Parathyroid adenoma (tissue), 2 donors: ENCODE results near the gene WNT5A.

Experiments used
- H2AFZ ChIP-seq: fragments of 300-600 bp; sonication (generic); one replicate; pipeline ENCODE4 v1.7.0; 2017; ENCODE audit warnings: antibody characterized with exemption, mild to moderate bottlenecking
- H3K27ac ChIP-seq: fragments of 300-600 bp; sonication (generic); one replicate; pipeline ENCODE4 v1.7.0; 2017
- H3K27me3 ChIP-seq: fragments of 300-600 bp; sonication (generic); one replicate; pipeline ENCODE4 v1.7.0; 2017; ENCODE audit warnings: low read length; ENCODE audit not compliant: control insufficient read depth, insufficient read depth
- H3K36me3 ChIP-seq: fragments of 300-600 bp; sonication (generic); one replicate; pipeline ENCODE4 v1.7.0; 2017; ENCODE audit warnings: low read length; ENCODE audit not compliant: control insufficient read depth, insufficient read depth
- H3K4me1 ChIP-seq: fragments of 300-600 bp; sonication (generic); one replicate; pipeline ENCODE4 v1.7.0; 2017; ENCODE audit warnings: control low read depth
- H3K4me2 ChIP-seq: fragments of 300-600 bp; sonication (generic); one replicate; pipeline ENCODE4 v1.7.0; 2017; ENCODE audit warnings: low read length
- H3K4me3 ChIP-seq: fragments of 300-600 bp; sonication (generic); one replicate; pipeline ENCODE4 v1.7.0; 2017; ENCODE audit warnings: low read depth, low read length
- H3K79me2 ChIP-seq: fragments of 300-600 bp; sonication (generic); one replicate; pipeline ENCODE4 v1.7.0; 2017; ENCODE audit warnings: control low read depth
- H3K9ac ChIP-seq: fragments of 300-600 bp; sonication (generic); one replicate; pipeline ENCODE4 v1.7.0; 2017; ENCODE audit warnings: mild to moderate bottlenecking
- H3K9me3 ChIP-seq: fragments of 300-600 bp; sonication (generic); one replicate; pipeline ENCODE4 v1.7.0; 2017; ENCODE audit warnings: low read length; ENCODE audit not compliant: control insufficient read depth
- TF ChIP-seq, protein P1 (sequence below): fragments of 300-600 bp; sonication (generic); IDR thresholded peaks from one replicate; pipeline ENCODE4 v1.7.0; 2017; ENCODE audit warnings: antibody characterized with exemption, mild to moderate bottlenecking
- donor health status: primary hyperparathyroidism.

Gene WNT5A

GRCh38 chr3:55516392-55517030 is 29.4 kb upstream of the WNT5A start:
- H3K4me2 ChIP-seq = no peak overlapping the region
- no peak overlapping the region for H3K27ac ChIP-seq
- no peaks in the 10 kb centered on the region for H3K36me3 ChIP-seq
- no peaks in the 10 kb centered on the region for H3K79me2 ChIP-seq
- H3K9me3 ChIP-seq = no peaks in the 10 kb centered on the region
- H3K27me3 ChIP-seq = no peaks in the 10 kb centered on the region
- H3K4me1 ChIP-seq = no peaks in the 10 kb centered on the region
- TF ChIP-seq, protein P1, sequence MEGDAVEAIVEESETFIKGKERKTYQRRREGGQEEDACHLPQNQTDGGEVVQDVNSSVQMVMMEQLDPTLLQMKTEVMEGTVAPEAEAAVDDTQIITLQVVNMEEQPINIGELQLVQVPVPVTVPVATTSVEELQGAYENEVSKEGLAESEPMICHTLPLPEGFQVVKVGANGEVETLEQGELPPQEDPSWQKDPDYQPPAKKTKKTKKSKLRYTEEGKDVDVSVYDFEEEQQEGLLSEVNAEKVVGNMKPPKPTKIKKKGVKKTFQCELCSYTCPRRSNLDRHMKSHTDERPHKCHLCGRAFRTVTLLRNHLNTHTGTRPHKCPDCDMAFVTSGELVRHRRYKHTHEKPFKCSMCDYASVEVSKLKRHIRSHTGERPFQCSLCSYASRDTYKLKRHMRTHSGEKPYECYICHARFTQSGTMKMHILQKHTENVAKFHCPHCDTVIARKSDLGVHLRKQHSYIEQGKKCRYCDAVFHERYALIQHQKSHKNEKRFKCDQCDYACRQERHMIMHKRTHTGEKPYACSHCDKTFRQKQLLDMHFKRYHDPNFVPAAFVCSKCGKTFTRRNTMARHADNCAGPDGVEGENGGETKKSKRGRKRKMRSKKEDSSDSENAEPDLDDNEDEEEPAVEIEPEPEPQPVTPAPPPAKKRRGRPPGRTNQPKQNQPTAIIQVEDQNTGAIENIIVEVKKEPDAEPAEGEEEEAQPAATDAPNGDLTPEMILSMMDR = no peak
- H2AFZ ChIP-seq = no peak overlapping the region
- H3K9ac ChIP-seq = no peak overlapping the region
- H3K4me3 ChIP-seq = no peak overlapping the region

DNA sequence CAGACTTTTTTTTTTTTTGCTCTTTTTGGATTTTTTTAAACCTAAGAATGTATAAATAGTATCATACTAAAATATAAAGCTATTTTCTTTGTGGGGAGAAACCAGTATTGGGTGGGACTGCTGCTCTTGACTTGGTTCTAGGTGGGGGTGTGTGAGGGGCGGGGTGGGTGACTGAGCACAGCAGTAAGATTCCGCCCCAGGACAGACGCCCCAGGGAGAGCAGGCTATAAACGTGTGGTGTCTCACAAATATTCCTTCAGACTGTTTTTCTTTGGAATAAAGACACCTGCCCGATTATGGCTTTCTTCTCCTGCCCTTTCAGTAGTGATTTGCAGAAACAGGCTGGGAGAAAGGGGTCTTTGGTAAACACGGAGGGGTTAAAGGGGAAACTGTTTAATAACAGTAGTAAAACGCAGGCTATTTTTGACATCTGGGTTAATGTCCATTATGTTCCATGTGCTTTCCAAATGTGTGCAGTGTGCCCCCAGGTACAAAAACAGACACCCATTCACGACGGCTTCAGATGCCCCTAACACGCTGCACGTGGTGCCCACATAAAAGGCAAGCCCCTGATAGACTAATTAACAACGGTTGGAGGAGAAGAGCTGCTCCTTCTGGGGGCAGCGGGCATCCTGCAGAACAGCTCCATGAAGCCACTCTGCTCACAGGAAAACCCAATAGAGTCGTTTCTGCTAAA is 28.6 kb upstream of the WNT5A start:
- Histone ChIP-seq H3K4me2 (no peak overlapping the region), H3K79me2 (no peaks in the 10 kb centered on the region), H3K4me1 (no peaks in the 10 kb centered on the region), H3K36me3 (no peaks in the 10 kb centered on the region), H3K27ac (no peak overlapping the region), H3K9ac (no peak overlapping the region), H3K9me3 (no peaks in the 10 kb centered on the region), H3K4me3 (no peak overlapping the region), H3K27me3 (no peaks in the 10 kb centered on the region), H2AFZ (no peak overlapping the region)
- TF ChIP-seq, protein P1 = no peak

- Histone ChIP-seq H2AFZ (no peak overlapping the region), H3K4me2 (no peak overlapping the region), H3K36me3 (no peaks in the 10 kb centered on the region), H3K79me2 (no peaks in the 10 kb centered on the region), H3K9ac (no peak overlapping the region), H3K27me3 (no peaks in the 10 kb centered on the region), H3K4me3 (no peak overlapping the region), H3K9me3 (no peaks in the 10 kb centered on the region), H3K4me1 (no peaks in the 10 kb centered on the region), H3K27ac (no peak overlapping the region)
- TF ChIP-seq, protein P1 = no peak
These were observed 27.9 kb upstream of the WNT5A start for GRCh38 chr3:55514962-55515361.

DNA sequence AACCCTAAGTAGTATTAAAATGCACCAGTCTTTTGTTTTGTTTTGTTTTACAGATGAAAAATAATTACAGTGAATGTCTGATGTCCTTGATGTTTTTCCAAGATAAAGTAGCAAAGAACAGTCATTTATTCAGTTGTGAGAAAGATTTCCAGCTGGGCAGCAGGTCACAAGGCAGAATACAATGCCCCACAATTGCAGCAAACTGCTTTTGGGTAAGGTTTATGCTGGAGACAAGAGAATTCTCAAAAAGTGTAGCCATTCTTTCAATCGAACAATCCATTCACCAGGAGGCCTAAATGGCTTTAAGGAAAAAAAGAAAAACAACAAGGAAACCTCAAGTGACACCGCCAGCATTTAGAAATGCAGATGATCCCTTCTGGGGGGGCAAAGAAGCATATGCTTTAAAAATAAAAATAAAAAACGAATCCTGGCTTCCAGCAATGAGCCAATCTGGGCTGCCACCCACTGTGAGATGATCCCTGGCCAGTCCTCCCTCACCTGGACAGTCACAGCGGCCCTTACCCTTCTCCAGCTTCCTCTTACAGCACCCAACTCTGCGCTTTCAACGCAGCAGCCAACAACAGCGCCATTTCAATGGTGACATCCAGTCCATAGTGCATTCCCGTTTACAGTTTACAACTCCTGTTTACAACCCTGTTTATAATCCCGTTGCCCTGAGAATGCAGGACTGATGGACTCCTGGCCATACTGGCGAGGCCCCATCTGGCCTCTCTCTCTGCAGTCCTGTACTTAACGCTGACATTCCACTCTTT is 25.7 kb upstream of the WNT5A start:
- no peaks in the 10 kb centered on the region for H3K9me3 ChIP-seq
- H3K9ac ChIP-seq = no peak overlapping the region
- H3K4me1 ChIP-seq = no peaks in the 10 kb centered on the region
- no peak overlapping the region for H3K4me2 ChIP-seq
- H3K36me3 ChIP-seq = no peaks in the 10 kb centered on the region
- no peak overlapping the region for H3K27ac ChIP-seq
- no peaks in the 10 kb centered on the region for H3K27me3 ChIP-seq
- TF ChIP-seq, protein P1 = no peak
- H3K4me3 ChIP-seq = no peak overlapping the region
- H3K79me2 ChIP-seq = no peaks in the 10 kb centered on the region
- no peak overlapping the region for H2AFZ ChIP-seq
